GM21786 (cell line): ENCODE data around the gene ENDOG.
"Not testable (repeated sequence)": the region's sequence is repeated elsewhere in the genome, so short reads cannot be mapped to it uniquely, and the experiment has no call there.

ENCODE experiments used
- ATAC-seq: cut with Tn5 transposase; IDR thresholded peaks from one replicate; pipeline ENCODE4 v1.9.1; 2021; ENCODE audit not compliant: unreplicated experiment

The ENDOG gene

DNA sequence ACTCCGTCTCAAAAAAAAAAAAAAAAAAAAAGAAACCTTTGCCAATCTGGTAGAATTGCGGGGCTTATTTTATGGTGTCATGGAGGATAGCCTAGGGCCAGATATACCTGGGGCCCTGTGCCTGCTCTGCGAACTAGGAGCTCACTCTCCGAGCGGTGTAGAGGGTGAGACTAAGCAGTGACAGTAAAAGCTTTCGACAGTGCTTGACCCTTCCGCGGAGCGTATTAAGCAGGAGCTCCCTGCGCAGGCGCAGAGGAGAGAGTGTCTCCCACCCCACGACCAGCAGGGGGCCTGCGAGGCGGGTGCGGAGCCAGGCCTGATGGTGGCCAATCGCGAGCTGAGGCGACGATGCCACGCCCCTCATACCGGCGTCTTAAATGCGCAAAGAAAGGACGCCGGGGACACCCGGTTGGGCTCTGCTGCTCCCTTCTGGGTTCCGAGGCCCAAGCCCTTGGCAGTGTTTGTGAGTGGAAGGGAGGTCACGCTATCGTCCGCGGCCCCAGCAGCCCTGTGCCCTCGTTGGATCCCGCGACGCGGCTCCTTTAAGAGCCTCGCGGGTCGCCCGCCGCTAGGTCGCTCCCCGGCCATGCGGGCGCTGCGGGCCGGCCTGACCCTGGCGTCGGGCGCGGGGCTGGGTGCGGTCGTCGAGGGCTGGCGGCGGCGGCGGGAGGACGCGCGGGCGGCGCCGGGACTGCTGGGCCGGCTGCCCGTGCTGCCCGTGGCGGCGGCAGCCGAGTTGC, at the start of gene ENDOG:
Gene ENDOG, plus strand, starts transcription at position 402 of the 740 bp plus-strand sequence. Its CDS starts 185 bp downstream, at position 587.
- ATAC-seq = peak; percentile 86

DNA sequence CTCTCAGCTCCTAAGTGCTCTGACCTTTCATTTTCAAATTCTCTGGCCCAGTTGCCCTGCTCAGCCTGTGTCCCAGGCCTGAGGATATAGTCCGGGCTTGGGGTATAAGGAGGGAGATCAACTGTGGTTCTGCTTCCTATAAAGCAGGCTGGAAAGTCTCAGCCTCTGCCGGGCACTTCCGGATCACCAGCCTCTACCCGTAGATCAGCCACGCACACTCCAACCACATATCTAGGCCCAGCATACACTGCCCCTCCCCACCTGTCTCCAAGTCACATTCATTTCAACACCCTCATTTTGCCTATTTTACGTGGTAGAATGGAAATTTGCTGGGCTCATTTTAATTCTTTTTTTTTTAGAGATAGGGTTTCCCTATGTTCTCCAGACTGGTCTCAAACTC, 49.7 kb upstream of the ENDOG start:
- no peak for ATAC-seq

DNA sequence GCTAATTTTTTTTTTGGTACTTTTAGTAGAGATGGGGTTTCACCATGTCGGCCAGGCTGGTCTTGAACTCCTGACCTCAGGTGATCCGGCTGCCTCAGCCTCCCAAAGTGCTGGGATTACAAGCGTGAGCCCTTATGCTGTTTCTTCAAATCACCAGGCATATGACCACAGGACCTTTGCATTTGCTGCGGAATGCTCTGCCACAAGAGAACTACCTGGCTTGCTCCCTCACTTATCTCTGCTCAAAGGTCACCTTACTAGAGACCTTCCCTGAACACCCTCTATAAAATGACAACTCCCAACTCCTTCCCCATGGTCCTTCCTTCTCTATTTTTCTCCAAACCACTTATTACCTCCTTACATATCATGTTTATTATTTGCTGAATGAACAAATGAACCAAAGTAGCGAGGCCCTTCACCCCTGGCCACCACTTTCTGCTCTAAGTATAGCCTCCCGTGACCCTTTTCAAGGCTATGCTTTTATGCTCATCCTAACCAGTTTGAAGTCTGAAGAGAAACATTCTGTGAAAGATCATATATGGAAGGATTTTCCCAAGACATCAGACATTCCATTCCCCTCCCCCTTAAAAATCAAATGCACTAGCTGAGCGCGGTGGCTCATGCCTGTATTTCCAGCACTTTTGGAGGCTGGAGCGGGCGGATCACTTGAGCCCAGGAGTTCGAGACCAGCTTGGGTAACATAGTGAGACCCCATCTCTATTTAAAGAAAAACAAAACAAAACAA, 47.8 kb upstream of the ENDOG start:
- no peak for ATAC-seq

DNA sequence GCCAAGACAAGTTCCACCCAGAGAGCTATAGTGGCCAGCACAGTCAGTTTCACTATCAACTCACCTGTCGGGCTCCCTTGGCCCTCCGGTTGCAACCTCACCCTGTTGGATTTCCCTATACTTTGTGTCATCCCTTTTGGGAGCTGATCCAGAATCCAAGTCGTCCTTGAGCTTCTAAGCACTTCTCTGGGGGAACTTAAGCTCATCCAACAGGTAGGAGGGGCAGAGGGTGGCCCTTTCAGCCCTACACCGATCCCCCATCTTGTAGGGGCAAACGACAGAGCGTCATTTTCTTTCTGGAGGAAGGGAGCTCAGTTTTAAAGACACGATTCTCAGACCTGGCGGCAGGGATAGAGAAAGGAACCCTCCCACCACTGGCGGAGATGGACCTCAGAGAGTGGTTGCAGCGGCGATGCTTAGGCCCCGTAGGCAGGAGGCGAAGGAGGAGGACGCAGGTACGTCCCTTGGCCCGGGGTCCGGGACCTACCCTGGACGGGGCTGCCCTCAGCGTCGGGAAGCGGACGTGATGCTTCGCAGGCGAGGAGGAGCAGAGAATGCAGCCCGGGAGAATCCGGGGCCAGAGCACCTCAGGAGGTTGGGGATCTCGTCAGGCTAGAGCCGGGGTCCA, 47.1 kb upstream of the ENDOG start:
- peak; percentile 27 for ATAC-seq

DNA sequence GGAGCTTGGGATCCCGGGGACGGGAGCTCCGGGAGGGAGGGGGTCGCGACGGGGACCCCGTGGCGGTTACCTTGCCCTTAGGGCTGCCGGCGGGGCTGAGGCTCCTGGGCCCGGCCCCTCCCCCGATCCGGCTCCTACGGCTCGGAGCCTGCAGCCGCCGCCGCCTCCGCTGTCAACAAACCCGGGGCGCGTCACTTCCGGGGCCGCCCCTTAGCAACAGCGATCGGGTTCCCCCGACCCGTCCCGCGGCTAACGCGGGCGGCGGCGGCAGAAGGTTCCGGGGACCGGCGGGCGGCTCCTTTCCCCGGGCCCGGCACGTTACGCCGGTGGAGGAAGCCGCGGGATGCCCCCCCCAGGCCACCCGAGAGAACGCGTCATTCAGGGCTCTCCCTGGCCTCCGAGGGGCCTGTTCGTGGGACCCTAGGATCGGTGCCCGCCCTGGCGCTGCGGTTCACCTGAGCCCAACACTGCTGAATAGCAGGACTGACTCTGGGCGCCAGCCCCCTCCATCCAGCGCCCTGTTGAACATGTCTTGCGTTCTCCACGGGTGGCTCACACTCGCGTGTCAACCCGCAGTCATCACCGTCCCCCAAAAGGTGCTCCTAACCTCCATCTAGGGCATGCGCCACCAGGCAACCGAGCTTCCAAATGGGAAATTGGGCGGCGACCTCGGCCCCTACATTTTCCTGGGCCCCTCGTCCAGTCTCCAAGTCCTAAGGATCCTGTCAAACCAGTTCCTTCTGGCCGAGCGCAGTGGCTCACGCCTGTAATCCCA, 46.4 kb upstream of the ENDOG start, which contains the start of gene ZER1:
Gene ZER1, minus strand, starts transcription at position 183 of the 775 bp plus-strand sequence. CDS start 16,362 bp downstream, outside the sequence.
- peak; percentile 88 for ATAC-seq

DNA sequence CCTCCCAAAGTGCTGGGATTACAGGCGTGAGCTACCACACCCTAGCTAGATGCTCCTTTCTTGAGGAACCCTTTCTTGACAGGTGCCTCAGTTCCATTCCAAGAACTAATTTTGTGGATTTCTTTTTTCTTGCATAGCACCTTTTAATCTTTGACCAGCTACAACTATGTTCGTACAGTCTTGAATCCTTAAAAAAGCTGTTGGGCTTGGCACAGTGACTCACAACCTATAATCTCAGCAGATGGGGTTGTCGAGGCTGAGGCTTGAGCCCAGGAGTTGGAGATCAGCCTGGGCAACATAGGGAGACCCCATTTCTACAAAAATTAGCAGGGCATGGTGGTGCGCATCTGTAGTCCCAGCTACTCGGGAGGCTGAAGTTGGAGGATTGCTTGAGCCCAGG, 45.3 kb upstream of the ENDOG start:
- no peak for ATAC-seq

DNA sequence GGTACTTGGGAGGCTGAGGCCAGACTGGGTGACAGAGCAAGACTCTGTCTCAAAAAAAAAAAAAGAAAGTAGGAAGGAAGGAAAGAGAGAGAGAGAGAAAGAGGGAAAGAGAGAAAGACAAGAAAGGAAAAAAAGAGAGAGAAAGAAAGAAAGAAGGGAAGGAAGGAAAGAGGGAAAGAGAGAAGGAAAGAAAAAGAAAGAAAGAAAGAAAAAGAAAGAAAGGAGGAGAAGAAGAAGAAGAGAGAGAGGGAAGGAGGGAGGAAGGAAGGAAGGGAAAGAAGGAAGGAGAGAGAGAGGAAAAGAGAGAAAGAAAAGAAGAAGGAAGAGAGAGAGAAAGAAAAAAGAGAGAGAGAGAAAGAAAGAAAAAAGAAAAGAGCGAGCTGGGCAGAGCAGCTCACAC, 43.5 kb upstream of the ENDOG start:
- ATAC-seq = no peak

DNA sequence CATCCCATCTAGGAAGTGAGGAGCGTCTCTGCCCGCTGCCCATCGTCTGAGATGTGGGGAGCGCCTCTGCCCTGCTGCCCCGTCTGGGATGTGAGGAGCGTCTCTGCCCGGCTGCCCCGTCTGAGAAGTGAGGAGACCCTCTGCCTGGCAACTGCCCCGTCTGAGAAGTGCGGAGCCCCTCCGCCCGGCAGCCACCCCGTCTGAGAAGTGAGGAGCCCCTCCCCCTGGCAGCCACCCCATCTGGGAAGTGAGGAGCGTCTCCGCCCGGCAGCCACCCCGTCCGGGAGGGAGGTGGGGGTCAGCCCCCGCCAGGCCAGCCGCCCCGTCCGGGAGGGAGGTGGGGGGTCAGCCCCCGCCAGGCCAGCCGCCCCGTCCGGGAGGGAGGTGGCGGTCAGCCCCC, 38.2 kb upstream of the ENDOG start:
- not testable (repeated sequence) for ATAC-seq

DNA sequence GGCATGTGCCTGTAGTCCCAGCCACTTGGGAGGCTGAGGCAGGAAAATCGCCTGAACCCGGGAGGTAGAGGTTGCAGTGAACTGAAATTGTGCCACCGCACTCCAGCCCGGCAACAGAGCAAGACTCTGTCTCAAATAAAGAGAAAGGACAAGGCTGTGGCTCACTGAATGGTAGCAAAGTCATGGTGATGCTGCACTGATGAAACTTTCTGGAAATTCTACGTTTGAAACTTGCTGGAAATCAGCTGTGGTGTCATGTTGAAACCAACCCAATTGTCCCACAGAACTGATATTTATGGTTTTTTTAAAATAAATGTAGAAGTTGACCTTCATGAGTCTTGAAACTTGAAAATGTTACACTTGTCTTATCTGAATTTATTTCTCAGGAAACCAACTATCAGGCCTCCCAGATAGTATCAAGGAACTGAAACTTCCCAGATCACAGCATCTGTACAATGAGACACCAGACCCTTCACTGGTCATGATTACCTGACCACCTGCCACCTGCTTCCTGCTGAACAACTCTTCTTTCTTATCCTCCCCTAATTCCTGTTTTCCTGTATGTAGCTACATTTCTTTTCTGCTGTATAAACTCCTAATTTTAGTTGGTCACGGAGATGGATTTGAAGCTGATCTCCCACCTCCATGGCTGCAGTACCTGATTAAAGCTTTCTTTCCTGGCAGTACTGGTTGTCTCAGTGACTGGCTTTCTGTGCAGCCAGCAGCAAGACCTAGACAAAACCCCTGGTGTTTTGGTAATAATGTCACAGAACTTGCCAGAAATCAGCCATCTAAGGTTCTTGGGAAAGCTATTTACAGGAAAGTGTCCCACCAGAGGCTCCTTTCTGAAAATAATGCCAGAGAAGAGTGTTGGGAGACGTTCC, 36.9 kb upstream of the ENDOG start:
- no peak for ATAC-seq

DNA sequence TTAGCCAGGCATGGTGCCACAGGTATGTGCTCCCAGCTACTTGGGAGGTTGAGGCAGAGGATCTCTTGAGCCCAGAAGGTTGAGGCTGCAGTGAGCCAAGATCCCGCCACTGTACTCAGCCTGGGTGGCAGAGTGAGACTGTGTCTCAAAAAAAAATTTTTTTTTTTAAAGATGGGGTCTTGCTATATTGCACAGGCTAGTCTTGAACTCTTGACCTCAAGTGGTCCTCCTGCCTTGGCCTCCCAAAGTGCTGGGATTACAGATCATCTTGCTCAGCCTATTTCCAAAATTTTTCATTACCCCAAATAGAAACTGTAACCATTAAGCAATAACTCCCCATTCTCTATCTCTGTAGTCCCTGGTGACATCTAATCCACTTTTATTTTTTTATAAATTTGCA, 35.6 kb upstream of the ENDOG start:
- no peak for ATAC-seq

DNA sequence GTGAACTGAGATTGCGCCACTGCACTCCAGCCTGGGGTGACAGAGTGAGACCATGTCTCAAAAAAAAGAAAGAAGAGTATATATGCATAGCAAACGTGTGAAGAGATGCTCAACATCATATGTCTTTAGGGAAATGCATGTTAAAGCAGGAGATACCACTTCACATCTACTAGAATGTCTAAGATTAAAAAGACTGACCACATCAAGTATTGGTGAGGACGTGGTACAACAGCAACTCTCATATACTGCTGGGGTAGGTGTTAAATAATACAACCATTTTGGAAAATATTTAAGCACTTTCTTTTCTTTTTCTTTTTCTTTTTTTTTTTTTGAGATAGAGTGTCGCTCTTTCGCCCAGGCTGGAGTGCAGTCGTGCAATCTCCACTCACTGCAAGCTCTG, 32.9 kb upstream of the ENDOG start:
- no peak for ATAC-seq

DNA sequence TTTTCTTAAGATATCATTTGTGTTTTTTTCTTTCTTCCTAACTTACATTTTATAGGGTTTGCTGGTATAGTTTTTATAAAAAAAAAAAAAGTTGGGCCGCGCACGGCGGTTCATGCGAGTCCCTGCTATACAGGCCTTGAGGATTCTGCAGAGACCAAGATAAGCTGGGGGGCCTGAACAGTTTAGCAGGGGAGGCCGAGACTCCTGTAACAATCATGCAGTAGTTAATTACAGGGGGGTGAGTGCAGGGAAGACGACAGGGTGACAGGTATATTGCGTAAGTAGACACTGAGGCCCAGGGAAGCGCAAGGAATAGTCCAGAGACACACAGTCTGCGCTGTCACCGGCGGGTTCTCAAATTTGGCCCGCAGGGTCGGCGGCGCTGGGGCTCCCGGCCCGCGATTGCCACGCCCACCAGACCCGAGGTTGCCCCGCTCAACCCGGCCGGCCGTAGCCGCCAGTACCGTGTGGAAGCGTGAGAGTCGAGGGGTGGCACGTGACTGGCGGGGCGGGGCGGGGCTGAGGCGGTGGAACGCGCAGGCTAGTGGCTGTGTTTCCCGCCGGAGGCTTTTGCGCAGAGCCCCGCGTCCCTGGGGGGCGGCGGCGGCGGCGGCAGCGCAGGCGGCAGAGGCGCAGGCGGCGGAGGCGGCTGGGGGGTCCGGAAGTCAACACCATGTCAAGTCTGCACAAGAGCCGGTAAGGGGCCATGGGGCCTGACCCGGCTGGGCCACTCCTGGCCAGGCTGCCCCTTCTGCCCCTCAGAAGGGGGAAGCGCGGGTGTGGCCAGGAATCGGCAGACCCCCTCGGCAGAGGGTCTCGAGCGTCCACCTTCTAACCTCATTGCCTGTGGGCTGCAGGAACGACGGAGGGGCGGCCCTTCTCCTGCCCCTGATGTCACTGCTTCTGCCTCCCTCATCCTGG, 31.4 kb upstream of the ENDOG start, which contains the start of gene TBC1D13:
Gene TBC1D13, plus strand, starts transcription at position 573 of the 921 bp plus-strand sequence. Its CDS starts 101 bp downstream, at position 674.
- ATAC-seq = peak; percentile 80

DNA sequence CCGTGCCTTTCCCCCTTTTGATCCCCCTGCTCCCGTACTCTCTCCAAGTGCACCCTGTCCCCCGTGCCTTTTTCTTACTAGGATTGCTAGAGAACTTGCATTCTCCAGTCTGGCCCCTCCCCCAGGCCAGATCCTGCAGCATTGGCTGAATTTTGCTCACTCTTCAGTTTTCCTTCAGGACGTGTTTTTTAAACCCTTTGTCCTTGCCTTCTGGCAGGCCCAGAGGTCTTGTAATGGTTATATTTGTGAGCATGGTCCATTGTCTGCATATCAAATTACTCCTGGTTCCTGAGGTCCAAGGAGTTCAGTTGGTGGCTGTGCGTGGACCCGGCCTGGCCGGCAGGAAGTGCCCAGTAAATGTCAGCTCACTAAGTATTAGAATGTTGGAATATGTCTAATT, 30.6 kb upstream of the ENDOG start:
- no peak for ATAC-seq

DNA sequence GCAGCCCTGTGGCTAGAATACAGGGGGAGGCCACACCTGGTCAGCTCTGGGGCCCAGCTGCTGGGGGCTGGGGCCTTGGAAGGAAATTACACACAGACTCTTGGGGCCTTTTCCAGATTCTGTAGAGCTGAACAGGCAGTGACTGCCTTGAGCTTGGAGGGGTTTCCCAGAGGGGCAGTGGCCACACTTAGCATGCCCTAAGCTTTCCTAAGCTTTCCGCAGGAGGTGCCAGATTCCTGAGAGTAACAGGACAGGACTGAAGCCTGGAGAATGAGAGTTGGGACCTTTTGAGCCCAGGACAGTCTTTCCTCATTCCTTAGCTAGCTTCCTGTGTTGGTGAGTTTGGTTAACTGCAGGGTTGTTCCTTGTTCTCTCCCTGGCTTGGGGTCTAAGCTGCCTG, 29.9 kb upstream of the ENDOG start:
- no peak for ATAC-seq

DNA sequence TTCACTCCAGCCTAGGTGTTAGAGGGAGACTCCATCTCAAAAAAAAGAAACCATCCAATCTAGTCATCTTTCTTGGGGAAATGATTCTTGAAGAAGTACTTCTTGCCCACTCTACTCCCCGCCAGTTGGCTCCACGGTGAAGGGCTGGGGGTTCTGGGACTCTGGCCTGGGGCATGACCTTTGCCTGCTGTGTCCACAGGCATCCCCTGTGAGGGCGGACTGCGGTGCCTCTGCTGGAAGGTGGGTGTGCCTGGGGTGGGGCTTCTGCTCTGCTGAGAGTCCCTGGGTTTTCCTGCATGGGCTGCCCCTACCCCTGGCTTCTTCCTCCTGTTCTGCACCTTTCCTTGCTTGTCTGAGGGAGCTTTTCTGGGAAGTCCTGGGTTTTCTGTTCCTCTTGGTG, 27.8 kb upstream of the ENDOG start:
- no peak for ATAC-seq

DNA sequence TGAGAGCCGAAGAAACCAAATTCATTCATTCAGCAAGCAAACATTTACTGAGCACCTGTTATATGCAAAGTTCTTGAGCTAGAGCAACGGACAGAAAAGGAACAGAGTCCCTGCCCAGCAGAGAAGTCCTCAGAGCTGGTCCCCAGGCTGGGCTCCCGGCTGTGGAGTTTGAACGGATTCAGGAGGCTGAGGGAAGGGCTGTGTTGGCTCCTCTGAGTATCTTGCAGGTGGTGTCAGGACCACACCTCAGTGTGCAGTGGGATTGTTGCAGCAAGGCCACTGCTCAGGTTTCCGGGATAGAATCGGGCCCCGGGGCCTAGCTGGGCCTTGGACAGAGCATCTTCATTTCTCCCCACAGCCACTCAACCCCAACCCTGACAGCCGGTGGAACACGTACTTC, 26.2 kb upstream of the ENDOG start:
- ATAC-seq = no peak

DNA sequence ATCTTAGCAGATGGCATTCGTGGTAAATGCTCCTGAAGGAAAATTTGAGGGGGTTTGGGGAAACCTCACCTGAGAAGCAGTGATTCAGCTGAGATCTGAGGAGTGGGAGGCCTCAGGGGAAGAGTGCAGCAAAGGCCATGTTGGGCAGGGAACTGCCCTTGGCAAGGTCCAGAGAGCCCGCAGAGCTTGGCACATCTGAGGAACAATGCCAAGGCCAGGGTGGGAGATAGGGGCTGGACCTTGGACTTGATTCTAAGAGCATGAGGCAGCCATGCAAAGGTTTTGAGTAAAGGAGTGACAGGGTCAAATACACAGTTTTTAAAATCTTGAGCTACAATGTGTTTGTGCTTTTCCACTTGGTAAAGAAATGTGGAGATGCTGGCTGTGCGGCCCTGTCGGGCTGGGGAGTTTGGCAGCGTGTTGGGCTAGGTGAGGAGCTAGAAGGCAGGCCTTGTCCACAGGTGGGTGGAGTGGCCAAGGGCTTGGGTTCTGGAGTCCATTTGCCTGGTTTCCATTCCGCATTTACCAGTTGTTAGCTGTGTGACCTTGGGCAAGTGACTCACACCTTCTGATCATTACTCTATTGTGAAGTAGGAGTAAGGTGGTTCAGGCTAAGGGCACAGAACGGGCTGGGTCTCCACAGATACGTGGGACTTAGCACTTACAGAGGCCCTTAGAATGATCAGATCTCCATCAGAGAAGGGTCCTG, 25.2 kb upstream of the ENDOG start:
- no peak for ATAC-seq

DNA sequence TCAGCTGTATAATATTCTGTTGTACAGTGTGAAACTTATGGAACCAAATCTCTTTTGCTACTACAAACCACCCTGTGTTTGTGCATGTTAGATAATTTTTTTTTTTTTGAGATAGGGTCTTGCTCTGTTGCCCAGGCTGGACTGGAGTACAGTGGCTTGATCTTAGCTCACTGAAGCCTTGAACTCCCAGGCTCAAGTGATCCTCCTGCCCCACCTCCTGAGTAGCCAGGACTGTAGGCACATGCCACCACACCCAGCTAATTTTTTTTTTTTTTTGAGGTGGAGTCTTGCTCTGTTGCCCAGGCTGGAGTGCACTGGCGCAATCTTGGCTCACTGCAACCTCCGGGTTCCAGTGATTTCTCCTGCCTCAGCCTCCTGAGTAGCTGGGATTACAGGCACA, 23.3 kb upstream of the ENDOG start:
- ATAC-seq = not testable (repeated sequence)
